ENCODE results near the gene ADCY5. TPM values are rescaled to one million over a fixed set of nuclear protein-coding genes. Genes with fewer than 3 reads are reported as not detected.

ADCY5 gene
- total RNA-seq, 1 experiment from 2014 or later: 0.49 TPM

- H3K9ac ChIP-seq (ENCODE audit: low read length): no peak overlapping the region
- TF ChIP-seq YY1 (IDR thresholded peaks at IDR 0.05; ENCODE audit: extremely low read depth, insufficient replicate concordance, low read depth, low read length) (no peak), POLR2AphosphoS5 (IDR thresholded peaks at IDR 0.05; ENCODE audit: low read depth, low read length) (no peak), SIN3A (IDR thresholded peaks at IDR 0.05; ENCODE audit: low read depth) (no peak), CEBPB (IDR thresholded peaks at IDR 0.05; ENCODE audit: low read depth) (no peak), RAD21 (IDR thresholded peaks at IDR 0.05; ENCODE audit: low read depth) (no peak), ZFX (IDR thresholded peaks at IDR 0.05) (no peak), EZH2phosphoT487 (IDR thresholded peaks at IDR 0.05; ENCODE audit: borderline replicate concordance) (no peak), EGR1 (IDR thresholded peaks at IDR 0.05; ENCODE audit: low read depth) (no peak), REST (IDR thresholded peaks at IDR 0.05; ENCODE audit: low read depth) (no peak), ZNF274 (IDR thresholded peaks at IDR 0.05; ENCODE audit: low read depth, low read length) (no peak), TCF7L2 (IDR thresholded peaks at IDR 0.05; ENCODE audit: borderline replicate concordance, extremely low read depth, insufficient read depth, insufficient read length) (no peak), MAX (IDR thresholded peaks at IDR 0.05) (no peak), POLR2A (IDR thresholded peaks at IDR 0.05; ENCODE audit: borderline replicate concordance, extremely low read depth, insufficient read depth, insufficient read length) (no peak), CBX3 (IDR thresholded peaks at IDR 0.05; ENCODE audit: low read depth) (no peak), SP1 (IDR thresholded peaks at IDR 0.05; ENCODE audit: low read depth) (no peak), EZH2 (IDR thresholded peaks at IDR 0.05) (no peak)
- TF ChIP-seq, protein P1, sequence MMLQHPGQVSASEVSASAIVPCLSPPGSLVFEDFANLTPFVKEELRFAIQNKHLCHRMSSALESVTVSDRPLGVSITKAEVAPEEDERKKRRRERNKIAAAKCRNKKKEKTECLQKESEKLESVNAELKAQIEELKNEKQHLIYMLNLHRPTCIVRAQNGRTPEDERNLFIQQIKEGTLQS (IDR thresholded peaks at IDR 0.05): no peak
- TF ChIP-seq, protein P2, sequence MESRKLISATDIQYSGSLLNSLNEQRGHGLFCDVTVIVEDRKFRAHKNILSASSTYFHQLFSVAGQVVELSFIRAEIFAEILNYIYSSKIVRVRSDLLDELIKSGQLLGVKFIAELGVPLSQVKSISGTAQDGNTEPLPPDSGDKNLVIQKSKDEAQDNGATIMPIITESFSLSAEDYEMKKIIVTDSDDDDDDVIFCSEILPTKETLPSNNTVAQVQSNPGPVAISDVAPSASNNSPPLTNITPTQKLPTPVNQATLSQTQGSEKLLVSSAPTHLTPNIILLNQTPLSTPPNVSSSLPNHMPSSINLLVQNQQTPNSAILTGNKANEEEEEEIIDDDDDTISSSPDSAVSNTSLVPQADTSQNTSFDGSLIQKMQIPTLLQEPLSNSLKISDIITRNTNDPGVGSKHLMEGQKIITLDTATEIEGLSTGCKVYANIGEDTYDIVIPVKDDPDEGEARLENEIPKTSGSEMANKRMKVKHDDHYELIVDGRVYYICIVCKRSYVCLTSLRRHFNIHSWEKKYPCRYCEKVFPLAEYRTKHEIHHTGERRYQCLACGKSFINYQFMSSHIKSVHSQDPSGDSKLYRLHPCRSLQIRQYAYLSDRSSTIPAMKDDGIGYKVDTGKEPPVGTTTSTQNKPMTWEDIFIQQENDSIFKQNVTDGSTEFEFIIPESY (IDR thresholded peaks at IDR 0.05; ENCODE audit: extremely low read depth, insufficient replicate concordance, low read length): no peak
- no peak overlapping the region for H3K27ac ChIP-seq (ENCODE audit: low read depth, low read length)
- no peaks in the 10 kb centered on the region for H3K36me3 ChIP-seq (ENCODE audit: control insufficient read depth in 1 of 2, insufficient read depth in 2 of 2, low read length in 2 of 2)
- no peaks in the 10 kb centered on the region for H3K79me2 ChIP-seq (ENCODE audit: insufficient read depth, low read length)
- ChIA-PET RAD21 (ENCODE audit: low non-redundant PET in 1 of 2, low total read pairs in 2 of 2, uncharacterized antibody in 2 of 2, unreplicated experiment in 2 of 2) (no interaction called here), CTCF (no interaction called here), POLR2A (no interaction called here)
- no peaks in the 10 kb centered on the region for H3K4me1 ChIP-seq (ENCODE audit: control insufficient read depth in 1 of 2, insufficient read depth in 2 of 2, low read length in 2 of 2)
- no peak overlapping the region for H3K4me3 ChIP-seq (replicated peaks in 1 of 2; ENCODE audit: low read depth in 1 of 2, low read length in 2 of 2)
- H3K9me3 ChIP-seq (ENCODE audit: control insufficient read depth in 1 of 2, insufficient read depth in 1 of 2, low read depth in 1 of 2, low read length in 2 of 2): no peaks in the 10 kb centered on the region
- no peak overlapping the region for H3K4me2 ChIP-seq (ENCODE audit: low read length)
- no TSS peak for BruUV-seq (replicated peaks)
- H3K27me3 ChIP-seq (ENCODE audit: insufficient read depth, low read length): peaks cover 6% of the 10 kb centered on the region
- ATAC-seq (no peak), DNase-seq (ENCODE audit: low read depth, low spot score) (no peak)
- no peaks in the 10 kb centered on the region for H3K9me2 ChIP-seq (ENCODE audit: insufficient read depth)
- H4K20me1 ChIP-seq (ENCODE audit: insufficient read depth): no peaks in the 10 kb centered on the region
- intact Hi-C loops (cut with micrococcal nuclease): no loop called here
- H2AFZ ChIP-seq (ENCODE audit: low read depth, low read length, poor library complexity, severe bottlenecking): no peak overlapping the region
Measured at GRCh38 chr3:123442125-123442524, 6.8 kb downstream of the ADCY5 start.
